Smooth muscle cell (in vitro differentiated cells): ENCODE measurements around the gene SOX10. TPM values are rescaled to one million over a fixed set of nuclear protein-coding genes. Genes with fewer than 3 reads are reported as not detected.

Experiments used
- DNase-seq: peaks from one replicate; lab custom pipeline; 2025; ENCODE audit not compliant: unreplicated experiment; lab: John Stamatoyannopoulos, UW
- H2AFZ ChIP-seq: fragments of 200-600 bp; sonication (generic); 2 replicates; pipeline ENCODE4 v1.6.0; 2016; ENCODE audit warnings: antibody characterized with exemption, low read depth, mild to moderate bottlenecking
- H3F3A ChIP-seq: fragments of 200-600 bp; sonication (generic); 2 replicates; pipeline ENCODE4 v1.6.0; 2017; ENCODE audit warnings: antibody characterized with exemption, low read depth
- H3K27ac ChIP-seq: fragments of 200-600 bp; sonication (generic); 2 replicates; pipeline ENCODE4 v1.5.1; 2016; ENCODE audit warnings: low read depth, mild to moderate bottlenecking
- H3K27me3 ChIP-seq: fragments of 200-600 bp; sonication (generic); 2 replicates; pipeline ENCODE4 v1.6.1; 2016; ENCODE audit warnings: low read depth, mild to moderate bottlenecking
- H3K36me3 ChIP-seq: fragments of 200-600 bp; sonication (generic); 2 replicates; pipeline ENCODE4 v1.5.1; 2016; ENCODE audit warnings: low read depth
- H3K4me1 ChIP-seq: fragments of 200-600 bp; sonication (generic); 2 replicates; pipeline ENCODE4 v1.5.1; 2016; ENCODE audit warnings: low read depth
- H3K4me2 ChIP-seq: fragments of 200-600 bp; sonication (generic); 2 replicates; pipeline ENCODE4 v1.6.0; 2016; ENCODE audit warnings: mild to moderate bottlenecking
- H3K4me3 ChIP-seq: fragments of 200-600 bp; sonication (generic); 2 replicates; pipeline ENCODE4 v1.5.1; 2016; ENCODE audit warnings: mild to moderate bottlenecking
- H3K79me2 ChIP-seq: fragments of 200-600 bp; sonication (generic); 2 replicates; pipeline ENCODE4 v1.6.0; 2016; ENCODE audit warnings: low read depth, mild to moderate bottlenecking
- H3K9ac ChIP-seq: fragments of 200-600 bp; sonication (generic); 2 replicates; pipeline ENCODE4 v1.6.0; 2016; ENCODE audit warnings: low read depth
- H3K9me3 ChIP-seq: fragments of 200-600 bp; sonication (generic); replicated peaks from 2 replicates; pipeline ENCODE4 v1.5.1; 2016; ENCODE audit warnings: low read depth
- H4K20me1 ChIP-seq: fragments of 200-600 bp; sonication (generic); 2 replicates; pipeline ENCODE4 v1.6.0; 2016; ENCODE audit warnings: low read depth
- WGBS: methylation state at CpG from one replicate; pipeline ENCODE4 v1.1.7; 2016; ENCODE audit warnings: low lambda C conversion rate; 5-methylcytosine and 5-hydroxymethylcytosine counted together
- polyA plus RNA-seq: library from polyadenylated mRNA; unstranded; fragments of >200 nt; fragmentation: Nextera tagmentation; extraction: Ambion mirVana; gene quantifications from 2 replicates; pipeline ENCODE4 v1.2.1, GENCODE V29; 2016
- total RNA-seq: library from RNA; depleted of rRNA; stranded (reverse); fragments of >200 nt; gene quantifications from 2 replicates; pipeline ENCODE4 v1.2.3, GENCODE V29; 2014
- TF ChIP-seq, protein P1 (sequence below): fragments of 200-600 bp; sonication (generic); IDR thresholded peaks from 2 replicates; pipeline ENCODE4 v1.5.1; 2017; ENCODE audit warnings: borderline replicate concordance, mild to moderate bottlenecking, antibody characterized with exemption; ENCODE audit not compliant: insufficient read depth, poor library complexity, severe bottlenecking

Gene SOX10
- total and polyA plus RNA-seq, 2 experiments from 2014 or later = not detected

DNA sequence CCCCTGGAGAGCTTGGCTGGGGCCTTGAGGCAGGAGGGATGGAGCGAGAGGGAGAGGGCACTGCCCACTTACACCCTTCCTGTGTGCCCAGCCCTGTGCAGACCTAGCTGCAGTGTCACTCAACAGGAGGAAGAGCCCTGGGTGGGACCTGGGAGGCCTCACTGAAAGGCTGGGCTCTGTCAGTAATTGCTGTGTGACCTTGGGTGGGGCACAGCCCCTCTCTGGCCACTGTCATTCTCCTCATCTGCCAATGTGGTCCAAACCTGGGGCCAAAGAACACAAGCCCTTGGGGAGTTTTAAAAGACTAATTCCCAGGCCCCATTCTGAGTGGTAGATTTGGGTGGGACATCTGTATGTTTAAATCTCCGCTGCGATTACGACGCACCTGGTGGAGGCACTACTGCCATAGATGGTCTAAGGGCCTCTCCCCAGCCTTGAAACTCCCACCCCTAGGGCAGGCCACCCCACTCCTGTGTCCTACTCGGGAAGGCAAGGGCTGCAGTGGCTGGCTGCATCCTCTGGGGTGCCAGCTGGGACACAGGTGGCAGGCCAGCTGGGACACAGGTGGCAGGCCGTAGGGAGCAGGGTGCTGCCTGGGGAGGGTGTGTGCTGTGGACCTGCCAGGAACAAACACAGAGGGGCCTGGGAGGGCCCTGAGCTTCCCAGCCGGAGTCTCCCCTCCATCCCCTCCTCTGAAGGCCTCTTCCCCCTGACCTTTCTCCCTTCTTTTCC is 12.3 kb upstream of the SOX10 start:
- Histone ChIP-seq H3F3A (no peaks in the 10 kb centered on the region), H3K9me3 (no peaks in the 10 kb centered on the region), H3K4me1 (peaks cover 7% of the 10 kb centered on the region), H2AFZ (no peak overlapping the region), H3K4me3 (no peak overlapping the region), H4K20me1 (no peaks in the 10 kb centered on the region), H3K27me3 (no peaks in the 10 kb centered on the region), H3K36me3 (no peaks in the 10 kb centered on the region), H3K9ac (no peak overlapping the region), H3K4me2 (no peak overlapping the region), H3K79me2 (no peaks in the 10 kb centered on the region), H3K27ac (no peak overlapping the region)
- 98% methylated on average over 8 of the region's 8 CpGs for WGBS
- TF ChIP-seq, protein P1, sequence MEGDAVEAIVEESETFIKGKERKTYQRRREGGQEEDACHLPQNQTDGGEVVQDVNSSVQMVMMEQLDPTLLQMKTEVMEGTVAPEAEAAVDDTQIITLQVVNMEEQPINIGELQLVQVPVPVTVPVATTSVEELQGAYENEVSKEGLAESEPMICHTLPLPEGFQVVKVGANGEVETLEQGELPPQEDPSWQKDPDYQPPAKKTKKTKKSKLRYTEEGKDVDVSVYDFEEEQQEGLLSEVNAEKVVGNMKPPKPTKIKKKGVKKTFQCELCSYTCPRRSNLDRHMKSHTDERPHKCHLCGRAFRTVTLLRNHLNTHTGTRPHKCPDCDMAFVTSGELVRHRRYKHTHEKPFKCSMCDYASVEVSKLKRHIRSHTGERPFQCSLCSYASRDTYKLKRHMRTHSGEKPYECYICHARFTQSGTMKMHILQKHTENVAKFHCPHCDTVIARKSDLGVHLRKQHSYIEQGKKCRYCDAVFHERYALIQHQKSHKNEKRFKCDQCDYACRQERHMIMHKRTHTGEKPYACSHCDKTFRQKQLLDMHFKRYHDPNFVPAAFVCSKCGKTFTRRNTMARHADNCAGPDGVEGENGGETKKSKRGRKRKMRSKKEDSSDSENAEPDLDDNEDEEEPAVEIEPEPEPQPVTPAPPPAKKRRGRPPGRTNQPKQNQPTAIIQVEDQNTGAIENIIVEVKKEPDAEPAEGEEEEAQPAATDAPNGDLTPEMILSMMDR = no peak
- no peak for DNase-seq

DNA sequence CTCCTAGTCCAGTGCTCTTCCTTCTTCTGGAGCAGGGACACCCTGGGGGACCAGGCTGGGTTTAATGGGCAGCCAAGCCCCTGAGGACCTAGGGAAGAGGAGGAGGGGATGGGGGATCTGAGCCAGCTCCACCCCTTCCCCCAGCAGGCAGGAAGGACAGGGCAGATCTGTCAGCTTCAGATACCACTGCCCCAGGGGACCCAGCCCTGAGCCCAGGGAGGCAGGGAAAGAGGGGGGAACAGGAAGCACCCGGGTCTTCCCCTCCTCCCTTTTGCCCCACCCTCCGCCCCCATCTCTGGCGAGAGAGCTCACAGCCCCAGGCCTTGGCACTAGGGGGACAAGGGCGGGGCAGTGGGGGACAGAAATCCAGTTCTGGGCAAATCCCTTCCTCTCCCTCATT is 11.7 kb upstream of the SOX10 start:
- Histone ChIP-seq H3K4me3 (no peak overlapping the region), H3F3A (no peaks in the 10 kb centered on the region), H4K20me1 (no peaks in the 10 kb centered on the region), H2AFZ (no peak overlapping the region), H3K9ac (no peak overlapping the region), H3K27ac (no peak overlapping the region), H3K4me2 (no peak overlapping the region), H3K36me3 (no peaks in the 10 kb centered on the region), H3K27me3 (no peaks in the 10 kb centered on the region), H3K79me2 (no peaks in the 10 kb centered on the region), H3K4me1 (peaks cover 7% of the 10 kb centered on the region), H3K9me3 (no peaks in the 10 kb centered on the region)
- TF ChIP-seq, protein P1 = no peak
- WGBS = no CpG with 5 or more reads among the region's 4 CpGs
- no peak for DNase-seq

DNA sequence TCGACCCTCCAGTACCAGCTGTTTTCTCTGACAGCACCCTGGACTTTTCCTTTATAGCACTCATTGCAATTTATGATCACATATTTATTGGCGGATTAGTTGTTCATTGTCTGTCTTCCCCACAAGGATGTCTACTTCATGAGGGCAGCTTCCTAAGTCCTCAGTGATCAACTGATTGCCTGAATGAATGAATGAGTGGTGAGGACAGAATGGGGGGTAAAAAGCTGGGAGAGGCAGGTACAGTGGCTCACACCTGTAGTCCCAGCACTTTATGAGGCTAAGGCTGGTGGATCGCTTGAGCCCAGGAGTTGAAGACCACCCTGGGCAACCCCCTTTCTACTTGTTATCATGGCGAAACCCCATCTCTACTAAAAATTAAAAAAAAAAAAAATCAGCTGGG is 11.1 kb upstream of the SOX10 start:
- Histone ChIP-seq H3K4me2 (no peak overlapping the region), H3K27me3 (no peaks in the 10 kb centered on the region), H4K20me1 (no peaks in the 10 kb centered on the region), H3K9ac (no peak overlapping the region), H3K27ac (no peak overlapping the region), H3K4me3 (no peak overlapping the region), H3K79me2 (no peaks in the 10 kb centered on the region), H3K9me3 (no peaks in the 10 kb centered on the region), H3F3A (no peaks in the 10 kb centered on the region), H3K36me3 (no peaks in the 10 kb centered on the region), H2AFZ (no peak overlapping the region), H3K4me1 (peaks cover 7% of the 10 kb centered on the region)
- TF ChIP-seq, protein P1 = no peak
- 94% methylated on average over 4 of the region's 4 CpGs for WGBS
- DNase-seq = no peak

DNA sequence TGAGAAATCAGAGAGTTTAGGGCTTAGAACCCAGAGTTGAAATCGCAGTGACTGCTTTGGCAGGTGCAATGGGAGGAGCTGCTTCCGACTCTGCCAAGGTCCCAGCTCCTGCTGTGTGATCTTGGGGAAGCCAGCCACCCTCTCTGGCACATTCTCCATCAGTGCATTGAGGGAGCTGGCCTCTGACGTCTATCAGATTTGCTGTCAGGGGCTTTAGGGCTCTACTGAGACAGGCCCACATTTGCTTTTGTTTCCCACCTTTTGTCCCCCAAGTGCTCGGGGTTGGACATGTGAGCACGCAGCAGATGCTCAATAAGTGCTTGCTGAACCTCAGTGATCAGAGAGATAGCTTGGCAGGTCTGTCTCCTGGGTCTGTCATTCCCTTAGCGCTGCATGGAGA is 10.6 kb upstream of the SOX10 start:
- no peak overlapping the region for H3K4me3 ChIP-seq
- WGBS = 86% methylated on average over 6 of the region's 6 CpGs

More for the DNA sequence above, 10.6 kb upstream of the SOX10 start:
- no peak for DNase-seq
- H3K27ac ChIP-seq = no peak overlapping the region
- H4K20me1 ChIP-seq = no peaks in the 10 kb centered on the region
- no peaks in the 10 kb centered on the region for H3K9me3 ChIP-seq
- peaks cover 7% of the 10 kb centered on the region for H3K4me1 ChIP-seq
- H3K36me3 ChIP-seq = no peaks in the 10 kb centered on the region
- no peaks in the 10 kb centered on the region for H3K79me2 ChIP-seq
- H3F3A ChIP-seq = no peaks in the 10 kb centered on the region
- no peak overlapping the region for H2AFZ ChIP-seq
- TF ChIP-seq, protein P1 = no peak
- H3K27me3 ChIP-seq = no peaks in the 10 kb centered on the region
- no peak overlapping the region for H3K9ac ChIP-seq
- no peak overlapping the region for H3K4me2 ChIP-seq
